Measurements from ENCODE around the gene TAS2R1. TPM values are rescaled to one million over a fixed set of nuclear protein-coding genes. Genes with fewer than 3 reads are reported as not detected.

Gene TAS2R1
- total RNA-seq, 1 experiment from 2014 or later, result not detected

GRCh38 chr5:9617739-9618504 lies 12.2 kb downstream of the TAS2R1 start:
- Histone ChIP-seq H4K20me1 (ENCODE audit: low read length) (no peaks in the 10 kb centered on the region), H3K79me2 (ENCODE audit: low read length) (no peaks in the 10 kb centered on the region), H3K36me3 (ENCODE audit: low read depth, low read length) (no peaks in the 10 kb centered on the region), H3K4me2 (ENCODE audit: low read length) (peak overlapping the region; percentile 53), H2AFZ (ENCODE audit: low read length) (peak overlapping the region; percentile 7; the same call in 1 of the 2 replicates), H3K4me3 (ENCODE audit: low read length) (no peak overlapping the region), H3K27ac (ENCODE audit: low read length) (peak overlapping the region; percentile 16), H3K9ac (ENCODE audit: low read length) (no peak overlapping the region), H3K4me1 (ENCODE audit: insufficient read depth, low read length) (peaks cover 28% of the 10 kb centered on the region), H3K9me2 (replicated peaks; ENCODE audit: low read length) (no peaks in the 10 kb centered on the region), H3F3A (ENCODE audit: low read length, unreplicated experiment) (no peaks in the 10 kb centered on the region), H3K27me3 (ENCODE audit: low read length) (no peaks in the 10 kb centered on the region), H3K9me3 (ENCODE audit: low read length) (no peaks in the 10 kb centered on the region)
- peak; percentile 72 for ATAC-seq
- intact Hi-C loops (cut with micrococcal nuclease), result loop anchor here (5.0 to 10.0 kb wide), 2 partner anchors 61 to 253 kb away; no protein-coding TSS in a partner anchor
- CTCF ChIA-PET, result no interaction called here
- DNase-seq, result peak; percentile 72
- BruUV-seq (replicated peaks), result no TSS peak
- POLR2A ChIA-PET (ENCODE audit: unreplicated experiment), result no interaction called here
- TF ChIP-seq CTCF (conservative IDR thresholded peaks at IDR 0.05; ENCODE audit: low read depth, low read length) (peak; percentile 66), EZH2phosphoT487 (IDR thresholded peaks at IDR 0.05; ENCODE audit: borderline replicate concordance, low read length) (no peak), EZH2 (IDR thresholded peaks at IDR 0.05; ENCODE audit: low read length, unreplicated experiment) (no peak)

GRCh38 chr5:9617221-9617620 lies 12.9 kb downstream of the TAS2R1 start:
- ChIA-PET CTCF (no interaction called here), POLR2A (ENCODE audit: unreplicated experiment) (no interaction called here)
- Histone ChIP-seq H3K4me3 (ENCODE audit: low read length) (no peak overlapping the region), H2AFZ (ENCODE audit: low read length) (peak overlapping the region; percentile 7; the same call in 1 of the 2 replicates), H4K20me1 (ENCODE audit: low read length) (no peaks in the 10 kb centered on the region), H3K4me2 (ENCODE audit: low read length) (peak overlapping the region; percentile 53; the same call in 1 of the 2 replicates), H3K4me1 (ENCODE audit: insufficient read depth, low read length) (peaks cover 23% of the 10 kb centered on the region), H3F3A (ENCODE audit: low read length, unreplicated experiment) (no peaks in the 10 kb centered on the region), H3K27ac (ENCODE audit: low read length) (peak overlapping the region; percentile 16), H3K36me3 (ENCODE audit: low read depth, low read length) (no peaks in the 10 kb centered on the region), H3K9ac (ENCODE audit: low read length) (no peak overlapping the region), H3K9me3 (ENCODE audit: low read length) (no peaks in the 10 kb centered on the region), H3K9me2 (replicated peaks; ENCODE audit: low read length) (no peaks in the 10 kb centered on the region), H3K27me3 (ENCODE audit: low read length) (no peaks in the 10 kb centered on the region), H3K79me2 (ENCODE audit: low read length) (no peaks in the 10 kb centered on the region)
- intact Hi-C loops (cut with micrococcal nuclease), result loop anchor here (5.0 to 10.0 kb wide), 2 partner anchors 60 to 252 kb away; no protein-coding TSS in a partner anchor
- no peak for TF ChIP-seq EZH2phosphoT487 (IDR thresholded peaks at IDR 0.05; ENCODE audit: borderline replicate concordance, low read length)
- TF ChIP-seq CTCF (conservative IDR thresholded peaks at IDR 0.05; ENCODE audit: low read depth, low read length), result peak; percentile 36; the same call in 1 of the 2 replicates
- no TSS peak for BruUV-seq (replicated peaks)
- peak; percentile 44 for ATAC-seq
- DNase-seq, result peak; percentile 28

- intact Hi-C loops (cut with micrococcal nuclease), result loop anchor here (5.0 to 10.0 kb wide), 2 partner anchors 58 to 251 kb away; no protein-coding TSS in a partner anchor
- no peaks in the 10 kb centered on the region for H3K36me3 ChIP-seq (ENCODE audit: low read depth, low read length)
Observed at GRCh38 chr5:9615331-9615730, 14.8 kb downstream of the TAS2R1 start.

More at GRCh38 chr5:9615331-9615730, 14.8 kb downstream of the TAS2R1 start:
- Histone ChIP-seq H3K4me2 (ENCODE audit: low read length) (no peak overlapping the region), H2AFZ (ENCODE audit: low read length) (no peak overlapping the region), H3K79me2 (ENCODE audit: low read length) (no peaks in the 10 kb centered on the region), H3K4me1 (ENCODE audit: insufficient read depth, low read length) (peaks cover 20% of the 10 kb centered on the region), H3K27me3 (ENCODE audit: low read length) (no peaks in the 10 kb centered on the region), H3K9me3 (ENCODE audit: low read length) (no peaks in the 10 kb centered on the region), H3F3A (ENCODE audit: low read length, unreplicated experiment) (no peaks in the 10 kb centered on the region), H3K27ac (ENCODE audit: low read length) (no peak overlapping the region), H3K9me2 (replicated peaks; ENCODE audit: low read length) (no peaks in the 10 kb centered on the region), H3K9ac (ENCODE audit: low read length) (no peak overlapping the region), H4K20me1 (ENCODE audit: low read length) (no peaks in the 10 kb centered on the region), H3K4me3 (ENCODE audit: low read length) (no peak overlapping the region)
- CTCF ChIA-PET, result no interaction called here
- DNase-seq (no peak), ATAC-seq (no peak)
- TF ChIP-seq EZH2 (IDR thresholded peaks at IDR 0.05; ENCODE audit: low read length, unreplicated experiment), result no peak
- no peak for TF ChIP-seq EZH2phosphoT487 (IDR thresholded peaks at IDR 0.05; ENCODE audit: borderline replicate concordance, low read length)
- TF ChIP-seq CTCF (conservative IDR thresholded peaks at IDR 0.05; ENCODE audit: low read depth, low read length), result no peak
- BruUV-seq (replicated peaks), result no TSS peak
- POLR2A ChIA-PET (ENCODE audit: unreplicated experiment), result no interaction called here
